GM18505 (cell line): Measurements from ENCODE around the gene METTL17.
"Not testable (repeated sequence)": the region's sequence is repeated elsewhere in the genome, so short reads cannot be mapped to it uniquely, and the experiment has no call there.

Source experiments
- ATAC-seq: cut with Tn5 transposase; IDR thresholded peaks from one replicate; pipeline ENCODE4 v1.9.1; 2021; ENCODE audit not compliant: unreplicated experiment
- POLR2A ChIP-seq: IDR thresholded peaks from 4 replicates; pipeline ENCODE4 v1.6.1; 2011; ENCODE audit warnings: borderline replicate concordance; ENCODE audit not compliant: insufficient read depth, insufficient read length; ENCODE audit errors: extremely low read depth

METTL17 gene

DNA sequence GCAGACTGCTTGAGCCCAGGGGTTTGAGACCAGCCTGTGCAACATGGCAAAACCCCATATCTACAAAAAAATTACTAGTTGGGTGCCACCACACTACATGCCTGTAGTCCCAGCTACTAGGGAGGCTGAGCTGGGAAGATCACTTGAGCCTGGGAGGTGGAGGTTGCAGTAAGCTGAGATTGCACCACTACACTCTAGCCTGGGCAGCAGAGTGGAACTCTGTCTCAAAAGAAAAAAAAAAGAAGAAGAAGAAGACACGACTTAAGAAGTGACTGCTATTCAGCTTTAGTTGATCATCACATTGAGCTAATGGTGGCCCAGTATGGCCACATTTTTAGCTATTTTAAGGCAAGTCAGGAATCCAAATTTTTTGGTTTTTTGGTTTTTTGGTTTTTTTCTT lies 8.9 kb upstream of the METTL17 start:
- no peak for TF ChIP-seq POLR2A
- no peak for ATAC-seq

DNA sequence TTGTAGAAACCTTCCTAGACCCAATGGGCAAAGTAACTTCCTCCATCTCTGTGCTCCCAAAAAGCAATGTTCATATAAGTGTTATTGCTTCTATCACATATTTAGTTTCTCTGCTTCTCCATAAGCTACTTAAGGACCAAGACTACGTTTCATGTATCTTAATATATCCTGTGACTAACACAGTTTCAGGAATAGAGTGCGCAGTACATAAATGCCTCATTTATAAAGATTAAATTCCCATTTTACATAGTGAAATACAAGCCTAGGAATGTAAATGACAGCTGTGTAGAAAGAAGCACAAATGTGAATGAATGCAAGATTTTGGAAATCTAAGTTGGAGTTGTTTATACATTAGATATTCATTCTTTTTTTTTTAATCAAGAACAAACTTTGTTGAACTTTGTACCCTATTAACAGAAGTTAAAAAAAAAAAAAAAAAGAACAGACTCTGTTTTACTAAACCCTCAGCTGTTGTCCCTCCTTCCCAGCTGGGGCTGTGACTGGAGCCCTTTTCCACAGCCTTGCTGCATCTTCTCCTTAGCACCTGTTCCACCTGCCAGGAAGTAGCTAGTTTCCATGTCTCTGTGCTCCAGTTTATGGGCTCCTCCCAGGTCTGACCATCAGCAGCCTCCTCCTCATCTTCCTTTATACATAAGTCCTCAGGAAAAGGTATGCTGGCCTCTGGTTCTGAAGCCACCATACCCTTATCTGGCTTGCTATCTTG lies 7.0 kb upstream of the METTL17 start:
- no peak for ATAC-seq
- TF ChIP-seq POLR2A: no peak

DNA sequence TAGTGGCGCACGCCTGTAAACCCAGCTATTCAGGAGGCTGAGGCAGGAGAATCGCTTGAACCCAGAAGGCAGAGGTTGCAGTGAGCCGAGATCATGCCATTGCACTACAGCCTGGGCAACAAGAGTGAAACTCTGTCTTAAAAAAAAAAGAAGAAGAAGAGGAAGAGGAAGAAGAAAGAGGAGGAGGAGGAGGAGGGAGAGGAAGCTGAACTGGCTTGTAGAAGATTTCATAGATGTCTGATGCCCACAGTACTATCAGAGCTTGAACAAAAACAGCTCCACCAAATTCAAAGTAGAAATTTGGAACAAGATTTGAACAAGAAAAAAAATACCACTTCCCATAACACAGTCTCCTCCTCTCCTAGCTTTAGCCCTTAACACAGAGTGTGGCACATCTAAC lies 4.1 kb upstream of the METTL17 start:
- ATAC-seq: not testable (repeated sequence)

DNA sequence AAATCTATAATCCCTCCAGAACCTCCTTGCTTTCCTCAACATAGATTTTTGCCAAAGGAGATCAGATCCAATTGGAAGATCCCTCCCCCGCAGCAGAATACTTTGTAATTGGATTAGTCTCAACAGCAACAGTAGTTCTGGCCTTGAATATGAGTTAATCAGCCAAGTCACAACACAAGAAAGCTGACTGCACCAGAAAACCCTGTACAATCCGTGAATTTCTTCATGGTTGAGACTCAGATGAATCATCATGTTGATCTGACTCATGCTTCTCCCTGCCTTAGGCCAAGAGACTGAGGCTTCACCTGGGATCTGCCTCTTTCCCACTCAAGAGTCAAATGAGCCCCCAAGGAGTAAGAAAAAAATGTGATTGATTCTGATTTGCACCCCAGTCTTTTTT lies 3.0 kb upstream of the METTL17 start:
- no peak for ATAC-seq
- no peak for TF ChIP-seq POLR2A

DNA sequence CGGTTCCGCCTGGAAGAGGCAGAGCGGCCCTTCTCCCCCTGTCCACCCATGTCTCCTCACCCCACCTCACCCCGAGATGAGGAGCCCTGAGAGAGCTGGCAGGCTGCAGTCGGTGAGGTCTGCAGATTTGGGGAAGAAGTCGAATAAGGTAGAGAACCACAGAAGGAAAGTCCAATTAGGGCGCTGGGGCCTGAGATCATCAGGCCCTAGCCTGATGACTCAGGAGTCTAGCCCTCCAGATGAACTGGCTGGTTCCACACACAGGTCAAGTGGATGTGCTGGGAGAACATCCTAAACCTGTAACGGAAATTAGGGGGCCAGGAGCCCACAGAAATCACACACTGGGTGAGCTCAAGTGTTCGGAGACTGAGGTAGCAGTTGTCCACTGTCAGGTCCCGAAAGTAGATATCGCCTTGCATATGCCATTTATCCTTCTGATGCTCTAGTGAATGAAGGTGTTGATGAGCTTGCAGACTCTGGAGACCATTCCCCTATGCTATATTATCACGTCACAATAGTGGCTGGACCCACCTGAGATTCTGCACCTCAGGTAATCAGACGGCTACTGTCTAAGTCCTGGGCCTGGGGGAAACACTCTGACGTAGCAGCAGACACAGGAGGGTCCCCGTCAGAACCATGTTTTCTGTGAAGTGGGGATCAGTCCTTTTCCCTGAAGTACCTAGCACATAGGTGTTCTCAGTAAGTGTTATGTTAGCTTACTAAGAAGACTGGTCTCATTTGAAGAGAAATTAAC lies 886 bp upstream of the METTL17 start:
- no peak for TF ChIP-seq POLR2A
- ATAC-seq: no peak

DNA sequence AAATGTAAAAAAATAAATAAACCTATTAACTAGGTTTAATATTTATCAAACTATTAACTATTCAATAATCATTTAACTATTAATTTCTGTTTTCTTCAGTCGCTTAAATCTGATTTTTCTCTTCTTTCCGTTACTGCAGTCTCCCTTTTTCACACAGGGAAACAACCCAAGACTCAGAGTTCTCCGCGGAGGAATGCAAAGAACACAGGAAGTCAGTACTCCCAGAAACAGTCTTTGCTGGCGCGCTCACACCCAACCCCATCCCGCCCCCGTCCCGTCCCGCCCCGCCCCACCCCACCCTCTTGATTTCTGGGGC lies 351 bp upstream of the METTL17 start:
- TF ChIP-seq POLR2A: peak; percentile 38
- ATAC-seq: no peak

DNA sequence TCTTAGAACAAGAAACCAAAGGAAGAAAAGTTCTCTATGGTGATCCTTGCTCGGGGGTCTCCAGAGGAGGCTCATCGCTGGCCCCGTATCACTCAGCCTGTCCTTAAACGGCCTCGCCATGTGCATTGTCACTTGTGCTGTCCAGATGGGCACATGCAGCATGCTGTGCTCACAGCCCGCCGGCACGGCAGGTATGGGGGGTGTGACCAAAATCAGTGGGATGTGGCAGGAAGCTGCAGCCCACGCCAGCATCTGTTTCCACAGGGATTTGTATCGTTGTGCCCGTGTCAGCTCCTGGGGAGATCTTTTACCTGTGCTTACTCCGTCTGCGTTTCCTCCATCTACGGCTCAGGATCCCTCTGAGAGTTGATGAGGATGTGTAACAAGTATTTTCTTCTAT lies 6.7 kb downstream of the METTL17 start:
- no peak for ATAC-seq
- no peak for TF ChIP-seq POLR2A

DNA sequence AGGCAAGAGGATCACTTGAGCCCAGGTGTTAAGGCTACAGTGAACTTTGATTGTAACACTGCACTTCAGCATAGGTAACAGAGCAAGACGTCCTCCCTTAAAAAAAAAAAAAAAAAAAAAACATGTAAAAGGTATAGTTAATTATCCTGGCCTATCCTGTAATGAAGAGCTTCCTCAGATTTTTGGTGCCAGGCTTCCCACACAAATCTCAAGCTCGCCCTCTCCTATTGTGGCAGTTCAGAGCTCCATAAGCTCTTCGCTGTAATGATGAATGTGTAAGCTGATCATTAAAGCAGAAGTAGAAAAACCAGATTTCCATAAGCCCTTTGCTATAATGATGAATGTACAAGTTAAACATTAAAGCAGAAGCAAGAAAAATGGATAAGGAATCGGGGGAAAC lies 7.3 kb downstream of the METTL17 start:
- no peak for ATAC-seq
- TF ChIP-seq POLR2A: no peak

DNA sequence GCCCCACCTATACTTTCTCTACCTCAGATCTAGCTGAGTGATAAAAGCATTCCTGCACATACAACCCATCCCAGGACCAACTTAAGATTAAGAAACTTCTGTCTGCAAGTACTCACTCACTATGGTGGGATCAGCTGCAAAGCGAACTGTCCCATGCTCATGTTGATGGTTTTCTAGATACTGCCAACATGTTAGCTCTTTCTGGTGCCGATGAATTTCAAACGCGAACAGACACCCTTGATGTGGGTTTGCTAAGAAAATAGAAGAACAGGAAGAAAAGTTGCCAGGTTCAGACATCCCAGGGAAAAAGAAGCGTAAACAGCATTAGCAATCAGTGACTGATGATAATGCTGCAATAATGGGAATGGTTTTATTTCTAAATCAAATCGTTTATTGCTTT lies 7.8 kb downstream of the METTL17 start:
- ATAC-seq: no peak
- TF ChIP-seq POLR2A: no peak

DNA sequence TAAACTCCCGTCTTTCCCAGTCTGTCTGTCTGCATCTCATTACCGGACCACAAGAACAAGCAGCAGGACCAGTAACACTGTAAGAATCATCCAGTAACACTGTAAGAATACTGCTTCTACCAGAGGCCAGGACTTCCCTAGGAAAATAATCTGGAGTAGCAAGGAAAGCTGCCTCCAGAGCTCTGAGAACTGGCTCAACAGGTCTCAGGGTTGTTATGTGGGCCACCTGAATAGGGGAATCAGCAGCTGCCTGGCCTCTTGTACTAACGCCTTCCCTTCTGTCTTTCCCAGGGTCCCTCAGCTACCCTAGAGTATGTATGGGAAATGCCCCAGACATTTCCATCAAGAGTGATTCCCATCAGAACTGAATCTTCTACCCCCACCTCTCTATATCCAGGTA lies 8.4 kb downstream of the METTL17 start:
- TF ChIP-seq POLR2A: no peak
- ATAC-seq: no peak

DNA sequence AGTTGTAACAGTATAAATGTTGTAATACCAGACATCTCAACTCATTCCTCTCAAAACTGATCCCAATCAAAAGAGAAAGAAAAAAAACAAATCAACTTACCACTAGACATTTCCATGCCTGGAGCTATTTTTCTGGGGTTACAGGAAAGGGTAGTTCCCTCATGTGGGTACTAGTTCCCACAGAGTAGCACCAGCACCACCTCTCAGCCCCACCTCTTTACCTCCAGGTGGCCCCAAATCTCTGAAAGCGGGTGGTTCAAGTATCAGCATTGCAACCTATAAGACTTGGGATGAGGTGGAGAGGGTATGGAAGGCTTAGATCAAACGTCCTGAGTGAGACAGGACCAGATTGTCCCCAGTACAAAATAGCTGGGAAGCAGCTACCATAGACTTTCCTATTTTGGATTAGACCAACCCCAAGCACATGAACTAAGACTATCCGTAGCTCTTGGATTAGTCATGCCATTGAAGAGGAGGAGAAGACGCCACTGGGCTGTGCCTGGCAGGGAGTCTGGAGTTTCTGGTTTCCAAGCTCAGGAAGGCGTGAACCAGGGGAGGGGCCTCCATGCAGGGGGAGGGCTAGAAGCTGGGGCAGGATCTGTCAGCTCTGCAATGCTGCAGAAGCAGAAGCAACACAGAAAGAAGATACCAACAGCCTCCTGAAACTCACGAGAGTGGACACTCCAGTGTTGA lies 9.0 kb downstream of the METTL17 start, which contains the start of gene SLC39A2:
TSS of gene SLC39A2 (plus strand) at position 620 of the 693 bp plus-strand sequence. CDS start 154 bp downstream, outside the sequence.
- TF ChIP-seq POLR2A: no peak
- ATAC-seq: no peak

DNA sequence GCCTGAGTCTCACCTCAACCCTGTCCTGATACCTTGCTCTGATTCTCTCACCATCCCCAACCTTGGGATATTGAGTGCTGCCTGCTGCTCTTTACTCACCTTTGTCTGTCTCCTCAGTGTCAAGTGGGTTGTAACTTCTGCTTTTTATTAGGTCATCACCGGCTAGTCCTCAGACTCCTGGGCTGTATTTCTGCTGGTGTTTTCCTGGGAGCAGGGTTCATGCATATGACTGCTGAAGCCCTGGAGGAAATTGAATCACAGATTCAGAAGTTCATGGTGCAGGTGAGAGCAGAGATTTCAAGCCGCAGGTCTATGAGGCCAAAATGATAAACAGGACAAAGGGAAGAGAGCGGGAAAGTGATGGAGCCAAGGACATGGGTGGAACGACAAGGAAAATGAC lies 9.8 kb downstream of the METTL17 start:
- ATAC-seq: no peak
- TF ChIP-seq POLR2A: no peak

DNA sequence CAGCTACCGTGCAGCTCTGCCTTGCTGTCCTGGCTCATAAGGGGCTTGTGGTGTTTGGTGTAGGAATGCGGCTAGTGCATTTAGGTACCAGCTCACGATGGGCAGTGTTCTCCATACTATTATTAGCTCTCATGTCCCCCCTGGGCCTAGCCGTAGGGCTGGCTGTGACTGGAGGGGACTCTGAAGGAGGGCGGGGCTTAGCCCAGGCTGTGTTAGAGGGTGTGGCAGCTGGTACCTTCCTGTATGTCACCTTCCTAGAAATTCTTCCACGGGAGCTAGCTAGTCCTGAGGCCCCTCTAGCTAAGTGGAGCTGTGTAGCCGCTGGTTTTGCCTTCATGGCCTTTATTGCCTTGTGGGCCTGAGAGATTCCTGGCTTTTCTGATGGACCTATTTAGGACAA lies 11.4 kb downstream of the METTL17 start:
- no peak for TF ChIP-seq POLR2A
- no peak for ATAC-seq

DNA sequence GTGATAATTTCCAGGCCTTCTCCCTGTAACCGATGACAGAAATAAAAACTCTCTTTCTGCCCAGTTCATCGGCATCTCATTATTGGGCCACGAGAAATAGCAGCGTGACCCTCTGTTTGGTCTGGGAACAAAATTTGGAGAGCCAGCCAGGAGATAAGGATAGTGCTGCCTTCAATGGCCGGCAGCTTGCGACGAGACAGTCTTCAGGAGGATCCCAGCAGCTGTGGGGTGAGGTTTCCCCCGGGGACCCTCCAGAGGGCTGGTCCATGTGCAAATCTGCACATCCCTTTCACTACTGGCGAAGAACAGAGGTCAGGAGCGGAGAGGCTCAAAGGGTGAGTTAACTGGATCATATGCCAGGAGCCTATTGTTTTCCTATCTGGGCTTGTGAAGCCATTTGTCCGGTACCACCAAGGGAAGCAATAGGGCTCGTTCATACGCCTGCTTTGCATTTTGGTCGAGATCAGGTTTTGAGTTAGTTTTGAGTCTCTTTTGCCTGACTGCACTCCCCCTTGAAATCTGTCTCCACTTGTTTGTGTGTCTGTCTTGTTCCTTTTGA lies 14.1 kb downstream of the METTL17 start:
- ATAC-seq: no peak
- TF ChIP-seq POLR2A: no peak

DNA sequence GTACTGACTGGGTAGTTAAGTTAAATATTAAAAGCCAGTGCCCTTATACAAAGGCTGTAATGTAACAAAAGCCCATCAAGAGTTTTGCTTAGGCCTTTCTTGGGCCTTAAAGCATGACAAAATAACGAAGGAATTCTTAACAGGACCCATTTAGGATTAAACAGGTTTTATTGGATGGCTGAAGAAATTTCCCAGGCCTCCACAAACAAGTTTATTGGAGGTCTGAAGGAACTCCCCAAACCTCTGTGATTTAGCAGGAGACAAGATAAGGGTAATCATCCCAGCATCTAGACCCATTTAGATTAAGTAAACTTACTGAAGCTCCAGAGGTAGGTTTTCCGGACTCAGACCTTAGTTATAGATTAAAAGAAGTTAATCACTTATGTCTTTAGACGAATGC lies 19.9 kb downstream of the METTL17 start:
- ATAC-seq: not testable (repeated sequence)
